HepG2 (cell line): ENCODE measurements around the gene RASGRP4. TPM values are rescaled to one million over a fixed set of nuclear protein-coding genes. Genes with fewer than 3 reads are reported as not detected.

Experiments
- ATAC-seq: fragments of 200-7000 bp; cut with Tn5 transposase; 3 replicates; pipeline ENCODE4 v1.9.1; 2020; ENCODE audit warnings: mild to moderate bottlenecking, moderate library complexity
- BruUV-seq: library from RNA; stranded (reverse); fragments of 400-500 nt; replicated peaks from 2 replicates; lab custom pipeline; 2021; lab: Mats Ljungman, UMichigan
- CTCF ChIA-PET: fragments of 300-600 bp; formaldehyde crosslinking; extraction: SDS; loops from one replicate; lab custom pipeline; 2021; ENCODE audit warnings: low total read pairs, inconsistent platforms, low intra/inter-chr PET ratio; lab: Yijun Ruan, JAX
- POLR2A ChIA-PET: fragments of 350-600 bp; sonication (Branson Sonifier 250); formaldehyde crosslinking; loops from one replicate; lab custom pipeline; 2020; ENCODE audit warnings: antibody characterized with exemption, inconsistent platforms; lab: Yijun Ruan, JAX
- DNase-seq: peaks from one replicate; pipeline ENCODE4 v3.0.0-alpha.2; 2015; ENCODE audit warnings: low spot score
- FAIRE-seq: peaks from 3 replicates; lab custom pipeline; 2011; peaks lifted over from hg19 to GRCh38; lab: Jason Lieb, UNC
- H2AFZ ChIP-seq: one replicate; pipeline ENCODE4 v1.6.1; 2011; ENCODE audit warnings: low read length, inconsistent platforms
- H3K27ac ChIP-seq: fragments of 300-600 bp; 3 replicates; pipeline ENCODE4 v1.8.0; 2011; ENCODE audit warnings: mixed run types, mild to moderate bottlenecking, mixed read lengths, low read length, inconsistent platforms; ENCODE audit not compliant: insufficient read depth; ENCODE audit errors: extremely low read length
- H3K27me3 ChIP-seq, 2 experiments: fragments of 200-600 bp in 1 of 2; 2 replicates in 1 of 2; 3 replicates in 1 of 2; pipeline versions ENCODE4 v1.6.0 to v1.8.0; 2011; ENCODE audit warnings: low read length in 2 of 2, mild to moderate bottlenecking in 2 of 2, moderate library complexity in 2 of 2, inconsistent platforms in 1 of 2; ENCODE audit not compliant: insufficient read depth in 2 of 2, control insufficient read depth in 1 of 2
- H3K36me3 ChIP-seq, 2 experiments: fragments of 200-600 bp in 1 of 2; replicated peaks in 1 of 2; 2 replicates in 1 of 2; 3 replicates in 1 of 2; pipeline versions ENCODE4 v1.5.1 to v1.8.0; 2011; ENCODE audit warnings: low read length in 2 of 2, inconsistent platforms in 1 of 2; ENCODE audit not compliant: insufficient read depth in 2 of 2, control insufficient read depth in 1 of 2
- H3K4me1 ChIP-seq: 2 replicates; pipeline ENCODE4 v1.5.1; 2012; ENCODE audit warnings: low read length, inconsistent platforms; ENCODE audit not compliant: insufficient read depth
- H3K4me2 ChIP-seq: 2 replicates; pipeline ENCODE4 v1.6.0; 2011; ENCODE audit warnings: low read depth, low read length, inconsistent platforms
- H3K4me3 ChIP-seq, 3 experiments: fragments of 200-600 bp in 1 of 3; sonication (generic), shearing (Covaris generic) in 1 of 3; replicated peaks in 1 of 3; 2 replicates each; pipeline ENCODE4 v1.5.1; 2011 to 2016; ENCODE audit warnings: low read length in 3 of 3, inconsistent platforms in 2 of 3, low read depth in 2 of 3, mild to moderate bottlenecking in 2 of 3, control low read depth in 1 of 3, mixed read lengths in 1 of 3; ENCODE audit not compliant: insufficient read depth in 1 of 3
- H3K79me2 ChIP-seq: one replicate; pipeline ENCODE4 v1.6.1; 2011; ENCODE audit warnings: low read length, inconsistent platforms; ENCODE audit not compliant: insufficient read depth
- H3K9ac ChIP-seq: 2 replicates; pipeline ENCODE4 v1.6.0; 2011; ENCODE audit warnings: mild to moderate bottlenecking, low read depth, low read length, inconsistent platforms; ENCODE audit not compliant: insufficient read depth
- H3K9me3 ChIP-seq: 2 replicates; pipeline ENCODE4 v1.5.1; 2012; ENCODE audit warnings: mild to moderate bottlenecking, low read length
- H4K20me1 ChIP-seq: 2 replicates; pipeline ENCODE4 v1.6.0; 2011; ENCODE audit warnings: inconsistent platforms, mild to moderate bottlenecking, low read length, moderate library complexity; ENCODE audit not compliant: insufficient read depth
- AKAP8 ChIP-seq: sonication (generic); formaldehyde crosslinking; IDR thresholded peaks from 2 replicates; pipeline ENCODE4 v1.5.1; 2020; ENCODE audit warnings: mild to moderate bottlenecking, missing genetic modification reagents
- WGBS: methylation state at CpG from one replicate; pipeline ENCODE4 v1.1.6; 2017; ENCODE audit warnings: low lambda C conversion rate; 5-methylcytosine and 5-hydroxymethylcytosine counted together
- in situ Hi-C: cut with HindIII; loops from 2 replicates; pipeline ENCODE4 v1.10.0; 2017; ENCODE audit warnings: low pct_unique_long_range_greater_than_20kb; ENCODE audit not compliant: extremely low pct_ligation_motif_present
- intact Hi-C: fragments of 100-400 bp; cut with micrococcal nuclease; formaldehyde crosslinking; loops from one replicate; pipeline ENCODE4 v1.10.0; 2022; ENCODE audit not compliant: unreplicated experiment
- polyA plus RNA-seq, 8 experiments: library from polyadenylated mRNA; depleted of rRNA in 3 of 8; stranded (reverse) in 7 of 8; unstranded in 1 of 8; fragments of >200 nt; fragmentation: Illumina TruSeq in 4 of 8; extraction: Trizol in 4 of 8; gene quantifications; 2 replicates each; pipeline versions ENCODE4 v1.2.1 to v1.2.3, GENCODE V29; 2011 to 2016; ENCODE audit warnings: low read depth in 4 of 8, missing spikeins in 1 of 8, mixed read lengths in 1 of 8; ENCODE audit not compliant: insufficient read depth in 1 of 8
- total RNA-seq, 5 experiments: library from RNA; depleted of rRNA; stranded (reverse); fragments of >200 nt; fragmentation: Illumina TruSeq; extraction: Trizol; gene quantifications; 2 replicates each; pipeline ENCODE4 v1.2.3, GENCODE V29; 2016; ENCODE audit warnings: low read depth in 1 of 5
- TF ChIP-seq, protein P1 (sequence below): sonication (generic); formaldehyde crosslinking; IDR thresholded peaks from 2 replicates; pipeline ENCODE4 v1.4.0; 2020; ENCODE audit warnings: missing genetic modification reagents, borderline replicate concordance

Gene RASGRP4
- total and polyA plus RNA-seq, 2 of the 13 experiments (the other 11 are each of a cell fraction or from before 2014, with no cell fraction given) = not detected

DNA sequence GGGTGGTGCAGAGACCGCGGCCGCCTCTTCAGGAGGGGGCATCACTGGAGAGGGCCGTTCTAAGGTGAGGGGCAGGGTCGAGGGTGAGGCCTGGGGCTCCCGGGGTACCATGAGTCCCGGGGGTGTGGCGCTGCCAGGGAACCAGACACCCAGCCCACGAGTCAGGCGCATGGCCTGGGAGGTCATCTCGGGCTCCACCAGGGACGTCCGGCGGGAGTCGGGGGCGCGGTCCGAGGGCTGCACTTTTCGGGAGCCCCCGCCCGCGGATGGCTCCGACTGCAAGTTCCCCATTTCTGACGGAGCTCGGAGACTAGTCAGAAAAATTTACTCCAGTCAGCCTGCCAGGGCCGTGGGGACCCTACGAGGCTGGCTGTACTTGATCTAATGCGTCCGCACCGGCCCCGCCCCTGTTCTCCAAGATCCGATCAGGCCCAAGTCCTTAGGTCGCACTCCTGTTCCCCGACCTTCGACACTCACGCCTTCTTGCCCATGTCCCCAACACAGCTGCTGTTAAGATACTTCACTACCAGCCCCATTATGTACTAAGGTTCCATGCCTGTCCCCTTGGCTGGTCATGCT, 39.0 kb downstream of the RASGRP4 start:
- H4K20me1 ChIP-seq = no peaks in the 10 kb centered on the region; the same call in 1 of the 2 replicates
- WGBS = 94% methylated on average over 15 of the region's 36 CpGs
- H3K36me3 ChIP-seq = peaks cover 5 to 17% of the 10 kb centered on the region in 2 experiments; a peak in 4 of 5 replicates
- CTCF ChIA-PET = no interaction called here
- FAIRE-seq (no peak), DNase-seq (no peak), ATAC-seq (no peak)
- peaks cover 2 to 20% of the 10 kb centered on the region in 2 experiments; a peak in 3 of 5 replicates for H3K27me3 ChIP-seq
- H3K4me2 ChIP-seq = peak overlapping the region; percentile 89
- peaks cover 32% of the 10 kb centered on the region for H3K4me1 ChIP-seq
- no peaks in the 10 kb centered on the region for H3K79me2 ChIP-seq
- H3K9me3 ChIP-seq = no peaks in the 10 kb centered on the region
- H3K9ac ChIP-seq = no peak overlapping the region
- BruUV-seq = no TSS peak
- TF ChIP-seq, protein P1, sequence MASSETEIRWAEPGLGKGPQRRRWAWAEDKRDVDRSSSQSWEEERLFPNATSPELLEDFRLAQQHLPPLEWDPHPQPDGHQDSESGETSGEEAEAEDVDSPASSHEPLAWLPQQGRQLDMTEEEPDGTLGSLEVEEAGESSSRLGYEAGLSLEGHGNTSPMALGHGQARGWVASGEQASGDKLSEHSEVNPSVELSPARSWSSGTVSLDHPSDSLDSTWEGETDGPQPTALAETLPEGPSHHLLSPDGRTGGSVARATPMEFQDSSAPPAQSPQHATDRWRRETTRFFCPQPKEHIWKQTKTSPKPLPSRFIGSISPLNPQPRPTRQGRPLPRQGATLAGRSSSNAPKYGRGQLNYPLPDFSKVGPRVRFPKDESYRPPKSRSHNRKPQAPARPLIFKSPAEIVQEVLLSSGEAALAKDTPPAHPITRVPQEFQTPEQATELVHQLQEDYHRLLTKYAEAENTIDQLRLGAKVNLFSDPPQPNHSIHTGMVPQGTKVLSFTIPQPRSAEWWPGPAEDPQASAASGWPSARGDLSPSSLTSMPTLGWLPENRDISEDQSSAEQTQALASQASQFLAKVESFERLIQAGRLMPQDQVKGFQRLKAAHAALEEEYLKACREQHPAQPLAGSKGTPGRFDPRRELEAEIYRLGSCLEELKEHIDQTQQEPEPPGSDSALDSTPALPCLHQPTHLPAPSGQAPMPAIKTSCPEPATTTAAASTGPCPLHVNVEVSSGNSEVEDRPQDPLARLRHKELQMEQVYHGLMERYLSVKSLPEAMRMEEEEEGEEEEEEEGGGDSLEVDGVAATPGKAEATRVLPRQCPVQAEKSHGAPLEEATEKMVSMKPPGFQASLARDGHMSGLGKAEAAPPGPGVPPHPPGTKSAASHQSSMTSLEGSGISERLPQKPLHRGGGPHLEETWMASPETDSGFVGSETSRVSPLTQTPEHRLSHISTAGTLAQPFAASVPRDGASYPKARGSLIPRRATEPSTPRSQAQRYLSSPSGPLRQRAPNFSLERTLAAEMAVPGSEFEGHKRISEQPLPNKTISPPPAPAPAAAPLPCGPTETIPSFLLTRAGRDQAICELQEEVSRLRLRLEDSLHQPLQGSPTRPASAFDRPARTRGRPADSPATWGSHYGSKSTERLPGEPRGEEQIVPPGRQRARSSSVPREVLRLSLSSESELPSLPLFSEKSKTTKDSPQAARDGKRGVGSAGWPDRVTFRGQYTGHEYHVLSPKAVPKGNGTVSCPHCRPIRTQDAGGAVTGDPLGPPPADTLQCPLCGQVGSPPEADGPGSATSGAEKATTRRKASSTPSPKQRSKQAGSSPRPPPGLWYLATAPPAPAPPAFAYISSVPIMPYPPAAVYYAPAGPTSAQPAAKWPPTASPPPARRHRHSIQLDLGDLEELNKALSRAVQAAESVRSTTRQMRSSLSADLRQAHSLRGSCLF (CRISPR knock-in tag) = no peak
- 0 out of 2 replicates have a peak, but pooled peaks have one; percentile 1 for TF ChIP-seq AKAP8 (CRISPR knock-in tag)
- POLR2A ChIA-PET = interaction anchor here (1.3 to 4.0 kb wide), 5 partner anchors 11 to 232 kb away, joined by 4 to 49 read pairs (median 5); partner anchors contain the start of genes EIF3K, FAM98C and PSMD8
- H2AFZ ChIP-seq = no peak overlapping the region
- intact Hi-C loops = no loop called here
- no peak overlapping the region for H3K27ac ChIP-seq
- in situ Hi-C loops = no loop called here
- peak overlapping the region in 2 of 3 experiments; percentile 46 to 71; a peak in 4 of 6 replicates for H3K4me3 ChIP-seq
